DMS 273 treated with DMSO at 0.1 percent for 48 hours (cell line): ENCODE measurements around the gene FCGBP.
"Not testable (repeated sequence)": the region's sequence is repeated elsewhere in the genome, so short reads cannot be mapped to it uniquely, and the experiment has no call there.

Experiments used
- DNase-seq: peaks from one replicate; lab custom pipeline; 2025; lab: John Stamatoyannopoulos, UW

The FCGBP gene

DNA sequence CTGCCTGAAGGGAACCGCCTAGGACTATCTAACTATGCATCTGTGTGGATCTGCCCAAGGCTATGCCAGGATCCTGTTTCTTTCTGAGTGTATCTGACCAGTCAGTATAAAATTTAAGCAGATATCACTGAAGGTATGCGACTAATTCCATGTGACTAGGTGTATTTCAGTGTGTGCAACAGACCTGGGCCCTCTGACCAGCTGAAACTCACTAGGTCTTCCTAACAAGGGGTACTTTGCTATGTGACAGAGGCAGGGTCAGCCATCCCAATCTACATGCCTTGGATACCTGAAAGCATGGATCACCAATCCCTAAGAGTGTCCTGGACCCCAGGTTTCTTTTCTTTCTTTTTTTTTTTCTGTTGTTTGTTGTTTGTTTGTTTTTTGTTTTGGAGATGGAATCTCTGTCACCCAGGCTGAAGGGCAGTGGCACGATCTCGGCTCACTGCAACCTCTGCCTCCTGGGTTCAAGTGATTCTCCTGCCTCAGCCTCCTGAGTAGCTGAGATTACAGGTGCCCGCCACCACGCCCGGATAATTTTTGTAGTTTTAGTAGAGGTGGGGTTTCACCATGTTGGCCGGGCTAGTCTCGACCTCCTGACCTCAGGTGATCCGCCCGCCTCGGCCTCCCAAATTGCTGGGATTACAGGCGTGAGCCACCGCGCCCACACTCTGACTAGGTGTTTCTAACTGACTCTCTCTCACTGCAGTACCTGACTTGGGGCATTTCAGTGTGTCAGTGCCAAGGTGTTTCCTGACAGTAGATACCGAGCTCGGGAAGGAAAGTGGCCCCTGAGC, 43.5 kb downstream of the FCGBP start:
- no peak for DNase-seq

DNA sequence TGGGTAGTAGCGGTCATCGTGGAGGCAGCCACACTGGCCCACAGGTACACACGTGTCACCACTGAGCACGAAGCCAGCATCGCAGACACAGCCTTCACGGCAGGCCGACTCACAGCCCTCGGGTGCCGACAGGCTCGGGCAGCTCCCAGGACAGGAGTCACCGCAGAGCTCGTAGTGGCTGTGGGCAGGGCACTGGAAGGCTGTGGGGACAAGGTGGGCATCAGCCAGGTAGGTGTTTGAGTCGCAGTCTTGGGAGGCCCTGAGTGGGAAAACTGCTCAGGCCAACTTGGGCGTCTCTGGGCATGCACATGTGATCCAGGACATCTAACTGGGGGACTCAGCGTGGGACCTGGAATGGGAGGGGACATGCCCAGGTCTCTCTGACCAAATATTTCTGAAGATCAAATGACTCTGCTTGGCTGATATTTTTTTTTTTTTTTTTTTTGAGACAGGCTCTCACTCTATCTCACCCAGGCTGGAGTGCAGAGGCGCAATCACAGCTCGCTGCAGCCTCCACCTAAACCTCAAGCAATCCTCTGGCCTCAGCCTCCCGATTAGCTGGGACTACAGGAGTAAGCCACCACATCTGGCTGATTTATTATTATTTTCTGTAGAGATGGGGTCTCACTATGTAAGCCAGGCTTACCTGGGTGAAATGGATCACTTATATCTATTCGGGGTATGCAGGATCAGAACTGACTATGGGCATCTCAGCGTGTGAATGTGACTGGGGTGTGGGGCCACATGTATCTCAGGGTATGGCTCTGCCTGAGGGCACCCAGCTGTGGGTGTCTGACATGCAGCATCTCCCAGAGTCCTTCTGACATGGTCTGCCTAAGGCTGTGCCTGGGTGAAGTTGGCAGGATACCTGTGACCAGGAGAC, 44.3 kb downstream of the FCGBP start:
- not testable (repeated sequence) for DNase-seq

DNA sequence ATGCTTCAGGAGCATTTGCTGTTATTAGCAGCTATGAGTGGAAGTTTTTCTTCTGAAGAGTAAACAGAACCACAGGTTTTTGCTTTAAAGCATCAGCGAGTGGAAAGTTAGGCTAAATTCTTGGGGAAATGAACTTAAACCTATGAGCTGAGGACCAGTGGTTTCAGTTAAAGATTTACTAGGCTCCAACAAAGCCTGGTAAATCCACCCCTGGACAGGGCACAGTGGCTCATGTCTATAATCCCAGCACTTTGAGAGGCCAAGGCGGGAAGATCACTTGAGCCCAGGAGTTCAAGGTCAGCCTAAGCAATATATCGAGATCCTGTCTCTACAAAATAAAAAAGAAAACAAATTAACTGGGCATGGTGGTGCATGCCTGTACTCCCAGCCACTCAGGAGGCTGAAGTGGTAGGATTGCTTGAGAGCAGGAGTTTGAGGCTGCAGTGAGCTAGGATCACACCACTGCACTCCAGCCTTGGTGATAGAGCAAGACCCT, 46.9 kb downstream of the FCGBP start:
- not testable (repeated sequence) for DNase-seq

- DNase-seq, result not testable (repeated sequence)
Observed at GRCh38 chr19:39885821-39886554, 48.4 kb downstream of the FCGBP start.

- not testable (repeated sequence) for DNase-seq
Observed at GRCh38 chr19:39884721-39885120, 49.7 kb downstream of the FCGBP start.
